Anterior cingulate cortex (tissue), 58 donors: ENCODE data around the gene SIRPA.

Source experiments
- DNase-seq, 58 donors: peaks; one replicate each; lab custom pipeline; 2025; lab: John Stamatoyannopoulos, UW

Gene SIRPA

GRCh38 chr20:1868856-1869255 is 26.4 kb upstream of the SIRPA start:
- no peak for DNase-seq

GRCh38 chr20:1870323-1870722 is 24.9 kb upstream of the SIRPA start:
- DNase-seq, result no peak

GRCh38 chr20:1870792-1871550 is 24.2 kb upstream of the SIRPA start:
- peak in 1 of 58 donors; percentile 27 for DNase-seq

DNA sequence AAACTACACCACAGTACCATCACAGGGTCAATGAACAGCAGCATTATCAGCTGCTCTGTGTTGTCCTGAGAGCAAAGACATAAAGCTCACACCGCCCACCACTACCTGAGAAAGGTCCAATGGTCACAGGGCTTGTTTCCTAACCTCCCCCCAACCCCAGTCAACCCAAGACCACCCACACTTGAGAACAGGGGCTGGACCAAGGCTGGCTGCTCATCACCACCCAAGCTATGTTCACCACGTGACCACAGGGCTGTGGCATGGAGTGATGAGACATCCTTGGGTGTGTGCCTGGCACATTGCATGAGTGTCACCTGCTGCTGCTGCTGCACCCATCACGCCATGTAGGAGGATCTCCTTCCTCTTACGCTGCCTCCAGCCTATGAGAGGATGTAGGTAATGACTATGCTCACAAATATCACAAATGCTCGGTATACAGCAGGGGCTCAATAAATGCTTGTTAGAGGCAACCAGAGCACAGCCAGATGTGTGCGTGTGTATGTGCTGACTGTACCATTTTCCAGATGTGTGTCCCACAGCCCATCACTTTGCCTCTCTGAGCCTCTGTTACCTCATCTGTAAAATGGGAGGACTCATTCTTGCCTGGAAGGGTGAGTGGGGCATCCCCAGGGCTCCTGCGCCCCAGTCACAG is 23.3 kb upstream of the SIRPA start:
- no peak for DNase-seq

DNA sequence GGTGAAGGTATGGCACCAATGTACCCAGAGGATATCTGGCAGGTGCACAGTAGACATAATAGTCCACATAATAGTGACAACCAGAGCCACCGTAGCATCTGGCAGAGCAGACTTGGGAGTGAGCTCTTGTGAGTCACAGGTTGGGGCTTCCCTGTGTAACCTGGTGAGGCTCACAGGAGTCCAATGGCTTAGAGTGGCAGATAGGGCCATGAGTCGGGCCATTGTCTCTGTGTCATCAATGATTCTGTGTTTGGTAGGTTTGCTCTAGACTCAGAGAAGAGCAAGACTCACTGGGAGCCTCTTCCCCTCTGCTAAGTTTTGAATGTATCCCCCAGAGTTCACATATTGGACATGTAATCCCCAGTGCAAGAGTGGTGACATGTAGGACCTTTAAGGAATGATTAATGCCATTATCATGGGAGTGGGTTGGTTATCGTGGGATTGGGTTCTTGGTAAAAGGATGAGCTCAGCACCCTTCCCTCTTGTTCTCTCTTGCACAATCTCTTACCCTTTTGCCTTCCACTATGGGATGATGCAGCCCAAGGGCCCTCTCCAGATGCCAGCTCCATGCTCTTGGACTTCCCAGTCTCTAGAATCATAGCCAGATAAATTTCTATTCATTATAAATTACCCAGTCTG is 22.6 kb upstream of the SIRPA start:
- no peak for DNase-seq

DNA sequence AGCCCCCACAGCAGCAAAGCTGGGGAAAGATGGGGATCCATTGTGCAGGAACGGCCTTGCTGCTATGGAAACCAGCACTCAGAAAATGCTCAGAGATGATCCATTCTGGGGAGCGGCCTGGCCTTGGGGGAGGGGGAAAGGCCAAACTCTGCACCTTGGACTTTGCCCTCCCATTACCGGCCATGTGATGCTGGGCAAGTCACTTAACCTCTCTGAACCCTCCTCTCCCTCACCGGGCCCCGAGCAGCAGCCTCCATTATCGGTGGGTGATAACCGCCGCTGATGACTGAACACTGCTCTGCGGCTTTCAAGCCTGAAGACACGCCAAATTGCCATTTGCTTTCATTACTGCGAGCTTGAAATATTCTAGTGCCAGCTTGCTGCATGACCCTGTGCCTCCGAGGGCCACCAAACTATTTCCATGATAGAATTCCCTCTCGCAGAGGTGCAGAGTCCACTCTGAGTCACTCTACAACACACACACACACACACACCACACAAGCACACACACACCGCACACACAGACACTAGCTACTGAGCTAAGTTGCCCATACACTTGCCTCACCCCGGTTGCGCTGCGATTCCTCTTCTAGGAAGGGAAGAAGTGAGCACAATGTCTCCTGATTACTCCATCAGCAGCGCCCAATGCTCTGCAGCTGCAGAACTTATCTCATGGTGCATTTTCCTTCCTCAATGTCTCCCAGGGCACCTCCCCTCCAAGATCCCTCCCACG is 20.6 kb upstream of the SIRPA start:
- DNase-seq, result peak in 10 of 58 donors; percentile 10 to 64 (median 42)

GRCh38 chr20:1875183-1875554 is 20.0 kb upstream of the SIRPA start:
- DNase-seq, result no peak

DNA sequence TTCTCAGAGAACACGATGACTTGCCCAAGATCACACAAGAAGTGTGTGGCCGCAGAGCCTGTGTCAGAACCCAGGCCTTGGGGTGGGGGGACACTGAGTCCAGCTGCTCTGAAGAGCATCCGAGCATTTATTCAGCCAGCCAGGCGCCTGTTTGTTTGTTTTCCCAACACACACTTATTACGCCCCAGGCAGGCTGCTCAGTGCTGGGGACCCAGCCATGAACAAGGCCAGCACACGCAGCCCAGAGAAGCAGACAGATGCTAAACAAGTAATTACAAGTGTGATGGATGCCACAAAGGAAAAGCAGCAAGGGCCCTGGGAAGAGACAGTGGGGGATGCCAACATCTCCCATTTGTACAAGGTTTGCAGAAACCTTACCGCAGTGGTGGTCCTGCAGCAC is 19.4 kb upstream of the SIRPA start:
- DNase-seq, result no peak

DNA sequence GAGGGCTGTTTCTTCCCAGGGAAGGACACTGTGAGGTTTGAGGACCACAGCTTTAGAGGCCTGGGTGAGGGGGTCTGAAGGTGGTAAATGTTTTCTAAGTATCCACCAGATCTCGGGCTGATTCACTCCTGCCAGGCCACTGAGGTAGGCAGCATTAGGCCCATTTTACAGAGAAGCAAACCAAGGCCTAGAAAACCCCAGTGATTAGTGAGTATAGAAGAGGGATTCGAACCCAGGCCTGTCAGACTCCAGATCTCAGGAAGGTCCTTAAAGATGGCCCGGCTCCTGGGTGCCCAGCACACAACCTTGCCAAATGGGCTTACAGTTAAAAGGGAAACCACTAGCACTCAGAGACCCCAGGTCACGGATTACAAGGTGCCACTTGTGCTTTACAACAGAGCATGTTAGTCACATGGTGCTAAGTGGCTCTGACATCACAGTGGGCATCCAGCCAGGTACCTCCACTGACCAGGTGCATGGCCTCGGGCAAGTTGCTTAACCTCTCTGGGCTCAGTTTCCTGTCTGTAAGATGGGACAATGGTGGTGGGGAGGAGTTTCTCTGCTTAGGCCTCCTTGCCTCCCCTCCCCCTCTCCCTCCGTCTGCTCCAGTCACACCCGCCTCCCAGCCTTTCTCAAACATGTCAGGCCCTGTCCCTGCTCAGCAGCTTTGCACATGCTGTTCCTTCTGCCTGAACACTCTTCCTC is 18.8 kb upstream of the SIRPA start:
- peak in 1 of 58 donors; percentile 38 for DNase-seq

DNA sequence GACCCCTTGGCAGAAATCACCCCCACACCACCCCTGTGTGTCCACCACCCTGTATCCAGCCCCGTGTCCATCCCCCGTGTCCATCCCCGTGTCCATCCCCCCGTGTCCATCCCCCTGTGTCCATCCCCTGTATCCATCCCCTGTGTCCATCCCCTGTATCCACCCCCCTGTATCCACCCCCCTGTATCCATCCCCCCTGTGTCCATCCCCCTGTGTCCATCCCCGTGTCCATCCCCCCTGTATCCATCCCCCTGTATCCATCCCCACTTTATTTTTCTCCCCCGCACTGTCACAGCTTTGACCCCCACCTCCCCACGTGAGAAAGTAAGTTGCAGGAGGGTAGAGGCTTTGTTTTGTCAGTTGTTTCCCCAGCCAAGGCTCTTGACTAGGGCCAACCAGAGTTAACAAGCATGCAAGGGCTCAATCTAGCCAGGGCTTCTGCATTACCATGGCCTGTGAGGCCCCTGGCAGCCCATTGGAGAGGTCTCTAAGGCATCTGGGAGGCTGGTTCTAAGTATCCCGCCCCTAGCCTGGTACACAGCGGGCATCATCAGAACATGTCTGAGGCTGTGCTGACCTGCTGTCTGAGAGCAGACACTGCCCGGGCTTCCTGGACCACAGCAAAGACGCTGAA is 18.1 kb upstream of the SIRPA start:
- DNase-seq, result peak in 11 of 58 donors; percentile 16 to 78 (median 64)

DNA sequence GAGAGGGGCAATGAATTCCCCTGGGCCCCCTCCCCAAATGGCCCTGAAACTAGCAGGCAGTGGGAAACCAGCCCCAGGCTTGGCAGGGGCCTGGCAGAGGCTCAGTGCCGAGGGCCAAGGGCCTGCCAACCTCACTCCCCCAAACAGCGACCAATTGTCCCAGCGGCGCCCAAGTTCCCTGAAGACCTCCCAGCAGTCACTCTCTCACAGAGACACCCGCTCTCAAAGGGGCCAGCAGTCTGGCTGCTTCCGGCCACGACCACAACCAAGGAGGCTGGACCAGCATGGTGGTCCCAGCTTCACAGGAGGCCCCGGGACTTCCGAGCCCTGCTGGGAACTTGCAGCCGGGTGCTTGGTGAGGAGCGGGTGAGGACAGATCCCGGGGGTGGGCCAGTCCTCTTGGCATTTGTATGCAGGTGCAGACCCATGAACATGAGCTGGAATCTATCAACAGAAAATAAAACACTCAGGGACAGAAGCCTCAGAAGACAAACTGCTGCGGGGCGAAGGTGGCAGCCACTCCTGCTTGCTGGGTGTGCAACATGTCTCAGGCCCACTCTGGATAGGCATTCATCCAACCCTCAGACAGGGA is 17.5 kb upstream of the SIRPA start:
- DNase-seq, result peak in 44 of 58 donors; percentile 21 to 90 (median 62)

- no peak for DNase-seq
These were observed 15.8 kb upstream of the SIRPA start for GRCh38 chr20:1879369-1879768.

- DNase-seq, result no peak
These were observed 15.3 kb upstream of the SIRPA start for GRCh38 chr20:1879934-1880333.

GRCh38 chr20:1880529-1881239 is 14.5 kb upstream of the SIRPA start:
- DNase-seq, result no peak

- peak in 36 of 58 donors; percentile 28 to 75 (median 52) for DNase-seq
These were observed 13.9 kb upstream of the SIRPA start for GRCh38 chr20:1881240-1881835.

- DNase-seq, result peak in 1 of 58 donors; percentile 18
These were observed 13.2 kb upstream of the SIRPA start for GRCh38 chr20:1882026-1882425.

- peak in 26 of 58 donors; percentile 10 to 68 (median 40) for DNase-seq
These were observed 11.2 kb upstream of the SIRPA start for GRCh38 chr20:1883986-1884385.

- no peak for DNase-seq
These were observed 10.0 kb upstream of the SIRPA start for GRCh38 chr20:1885254-1885653.
